ENCODE data around the gene SLC15A3.

DNA sequence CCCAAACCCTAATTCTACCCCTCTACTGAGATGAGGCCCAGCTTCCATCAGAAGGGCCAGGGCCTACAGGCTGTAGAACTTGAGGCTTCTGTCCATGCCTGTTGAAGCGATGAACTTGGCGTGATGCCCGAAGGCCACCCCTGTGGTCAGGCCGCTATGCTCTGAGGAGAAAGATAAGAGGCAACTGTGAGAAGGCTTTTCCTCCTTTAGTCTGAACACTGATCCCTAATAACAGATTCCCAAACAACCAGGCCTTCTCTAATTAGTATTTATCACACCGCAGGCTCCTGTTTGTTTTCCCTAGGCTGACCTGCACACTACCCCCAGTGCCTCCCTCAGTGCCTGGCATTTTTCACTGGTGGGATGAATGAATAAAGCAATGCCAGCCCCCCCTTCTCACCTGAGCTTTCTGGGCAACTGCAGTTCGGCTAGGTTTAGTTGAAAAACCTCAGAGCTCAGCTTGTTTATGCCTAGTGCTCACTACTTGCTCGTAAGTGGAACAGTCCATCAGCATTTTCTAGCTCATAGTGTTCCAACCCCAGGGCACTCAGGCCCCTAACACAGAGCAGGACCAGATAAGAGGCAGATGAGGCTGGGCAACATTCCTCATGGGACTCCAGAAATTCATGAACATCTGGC is 60.8 kb downstream of the SLC15A3 start:
- TF ChIP-seq GATA3 (IDR thresholded peaks at IDR 0.05; ENCODE audit: low read depth, low read length) (no peak), GATA2 (IDR thresholded peaks at IDR 0.05; ENCODE audit: low read depth, low read length) (no peak)
